GM20431 (cell line): ENCODE data around the gene MAG.

Source experiments
- in situ Hi-C: fragments of 300-500 bp; cut with MseI, MboI; formaldehyde crosslinking; loops from one replicate; pipeline ENCODE4 v1.15.0; 2020; ENCODE audit warnings: low sequenced_read_pairs; ENCODE audit not compliant: unreplicated experiment

Gene MAG

GRCh38 chr19:35291916-35292315, at the start of gene MAG:
Gene MAG (plus strand): TSS chr19:35292161. CDS start chr19:35295409, 3,248 bp downstream.
- in situ Hi-C loops = no loop called here

- in situ Hi-C loops = no loop called here
Observed at GRCh38 chr19:35246466-35247092, 45.4 kb upstream of the MAG start.

- in situ Hi-C loops = no loop called here
Observed at GRCh38 chr19:35247526-35248309, 44.2 kb upstream of the MAG start.

GRCh38 chr19:35248310-35249145, 43.4 kb upstream of the MAG start, which contains the start of gene LSR:
Gene LSR (plus strand): TSS chr19:35249002. CDS start chr19:35249023, 21 bp downstream.
- in situ Hi-C loops = no loop called here

DNA sequence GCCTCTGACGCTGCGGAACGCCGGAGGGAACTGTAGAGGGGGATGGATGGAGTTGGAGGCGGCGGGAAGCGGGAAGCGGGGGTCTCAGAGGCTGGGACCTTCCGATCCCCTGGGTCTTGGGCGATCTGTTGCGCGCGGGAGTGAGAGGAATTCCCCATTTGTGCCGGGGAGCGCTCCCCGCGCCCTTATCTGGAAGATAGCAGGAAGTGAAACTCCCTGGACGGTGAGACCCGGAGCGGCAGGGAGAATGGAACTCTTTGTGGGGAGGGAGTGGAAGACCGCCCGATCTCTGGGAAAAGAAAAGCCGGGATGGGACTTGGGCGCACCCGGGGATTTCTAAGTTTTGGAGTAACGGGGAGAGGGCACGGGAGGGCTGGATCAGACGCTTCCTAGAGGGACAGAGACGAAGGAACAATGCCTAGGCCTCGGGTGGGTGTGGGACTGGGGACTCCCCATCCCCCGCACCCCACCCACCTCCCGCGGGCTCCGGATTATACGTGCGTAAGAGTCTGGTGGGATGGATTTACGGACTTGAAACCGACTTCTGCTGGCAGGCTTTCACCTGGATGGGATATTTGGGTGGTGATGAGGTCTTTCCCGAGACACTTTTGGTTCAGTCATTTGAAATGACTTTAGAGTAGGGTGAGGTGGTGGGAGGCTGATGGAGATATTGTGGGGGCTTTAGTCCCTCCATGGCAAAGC, 42.7 kb upstream of the MAG start:
- in situ Hi-C loops = no loop called here

- in situ Hi-C loops = no loop called here
Observed at GRCh38 chr19:35249848-35250711, 41.9 kb upstream of the MAG start.

GRCh38 chr19:35251456-35251855, 40.5 kb upstream of the MAG start:
- in situ Hi-C loops = no loop called here

DNA sequence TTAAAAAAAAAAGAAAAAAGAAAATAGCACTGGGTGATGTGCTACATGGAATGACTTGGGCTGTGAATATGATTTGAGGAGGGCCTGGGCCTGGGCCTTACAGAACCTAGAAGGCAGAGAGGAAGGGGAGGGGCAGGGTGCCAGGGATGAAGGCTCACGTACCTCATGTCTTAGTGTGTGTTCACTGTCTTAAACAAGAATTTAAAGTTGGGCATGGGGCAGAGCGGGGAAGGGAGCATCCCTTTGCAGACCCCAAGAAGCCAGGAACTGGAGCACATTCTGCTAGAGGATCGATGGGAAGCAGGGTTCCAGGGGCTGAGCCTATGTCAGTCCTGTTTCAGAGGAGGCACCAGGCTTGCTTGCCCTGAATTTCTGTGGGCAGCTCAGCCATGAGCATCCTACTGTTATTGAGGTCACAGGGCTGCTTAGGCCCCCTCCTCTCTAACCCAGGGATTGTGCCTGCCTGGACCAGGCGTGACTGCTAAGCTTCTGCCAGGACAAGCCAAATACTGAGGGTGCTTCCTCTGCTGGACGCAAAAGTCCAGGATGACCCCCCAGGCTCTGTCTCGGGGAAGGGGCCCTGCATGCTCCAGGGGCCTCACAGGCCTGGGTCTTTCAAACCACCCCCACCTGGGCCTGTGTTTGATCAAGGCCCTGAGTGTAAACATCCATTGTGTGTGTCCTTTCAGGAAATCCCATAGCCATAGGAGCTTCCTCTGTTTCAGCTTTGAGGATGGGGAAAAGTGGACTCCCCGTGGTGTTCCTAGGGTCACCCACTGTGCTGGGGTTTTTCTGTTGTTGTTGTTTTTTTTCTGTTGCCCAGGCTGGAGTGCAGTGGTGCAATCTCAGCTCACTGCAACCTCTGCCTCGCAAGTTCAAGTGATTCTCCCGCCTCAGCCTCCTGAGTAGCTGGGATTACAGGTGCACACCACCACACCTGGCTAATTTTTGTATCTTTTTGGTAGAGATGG, 38.4 kb upstream of the MAG start:
- in situ Hi-C loops = no loop called here

- in situ Hi-C loops = no loop called here
Observed at GRCh38 chr19:35254341-35255297, 37.3 kb upstream of the MAG start.

- in situ Hi-C loops = no loop called here
Observed at GRCh38 chr19:35256566-35256965, 35.4 kb upstream of the MAG start.

- in situ Hi-C loops = no loop called here
Observed at GRCh38 chr19:35257113-35257461, 34.9 kb upstream of the MAG start.

- in situ Hi-C loops = no loop called here
Observed at GRCh38 chr19:35260694-35261304, 31.2 kb upstream of the MAG start.

DNA sequence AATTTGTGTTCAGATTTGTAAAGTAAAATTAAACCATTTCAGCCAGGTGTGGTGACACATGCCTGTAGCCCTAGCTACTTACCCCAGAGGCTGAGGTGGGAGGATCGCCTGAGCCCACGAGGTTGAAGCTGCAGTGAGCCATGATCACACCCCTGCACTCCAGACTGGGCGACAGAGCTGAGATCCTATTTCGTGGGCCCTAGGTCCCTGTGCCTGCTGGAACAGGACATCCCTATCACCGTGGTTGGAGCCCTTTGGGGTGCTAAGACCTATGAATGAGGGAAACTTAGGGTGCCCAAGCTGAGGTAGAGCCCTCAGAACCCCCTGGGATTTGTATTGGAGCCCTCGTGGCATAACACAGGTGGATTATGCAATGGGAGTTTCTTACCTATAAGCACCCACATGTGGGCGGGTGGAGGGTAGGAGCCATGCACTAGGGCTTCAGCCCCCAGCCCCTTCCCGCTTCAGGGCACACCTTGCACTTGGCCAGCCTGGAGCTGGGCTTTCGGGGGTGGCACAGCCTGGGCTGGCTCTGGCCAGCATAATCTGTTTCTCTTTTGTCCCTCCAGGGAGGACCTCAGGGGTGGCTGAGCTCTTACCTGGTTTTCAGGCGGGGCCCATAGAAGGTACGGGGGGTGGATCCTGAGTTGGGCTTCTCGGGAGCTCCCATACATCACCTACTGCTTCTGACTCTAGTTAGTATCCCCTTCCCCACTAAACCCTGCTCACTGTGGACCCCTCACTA, 30.4 kb upstream of the MAG start:
- in situ Hi-C loops = no loop called here

DNA sequence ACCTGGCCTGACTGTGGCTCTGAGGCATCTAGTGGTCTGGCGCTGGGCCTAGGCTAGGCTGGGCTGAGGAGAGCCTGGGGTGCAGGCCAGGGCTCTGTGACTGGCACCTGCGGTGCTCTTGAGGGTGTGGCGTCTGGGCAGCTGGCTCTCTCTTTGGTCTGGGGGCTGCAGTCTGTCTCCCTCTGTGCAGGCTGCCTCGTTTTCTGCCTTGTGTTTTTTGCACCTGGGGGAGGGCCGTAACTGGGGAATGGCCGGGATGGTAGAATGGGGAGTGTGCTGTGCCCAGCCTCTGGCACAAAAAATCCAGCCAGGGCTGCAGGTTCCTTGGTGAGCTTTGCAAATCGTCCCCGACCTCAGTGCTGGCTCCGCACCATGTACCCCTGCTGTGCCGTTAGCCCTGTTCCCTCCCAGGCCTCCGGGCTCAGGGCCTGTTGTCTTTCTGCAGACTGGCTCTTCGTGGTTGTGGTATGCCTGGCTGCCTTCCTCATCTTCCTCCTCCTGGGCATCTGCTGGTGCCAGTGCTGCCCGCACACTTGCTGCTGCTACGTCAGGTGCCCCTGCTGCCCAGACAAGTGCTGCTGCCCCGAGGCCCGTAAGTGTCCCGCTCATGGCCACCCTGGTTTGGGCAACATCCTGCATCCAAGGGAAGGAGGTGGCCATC, 29.7 kb upstream of the MAG start:
- in situ Hi-C loops = no loop called here

DNA sequence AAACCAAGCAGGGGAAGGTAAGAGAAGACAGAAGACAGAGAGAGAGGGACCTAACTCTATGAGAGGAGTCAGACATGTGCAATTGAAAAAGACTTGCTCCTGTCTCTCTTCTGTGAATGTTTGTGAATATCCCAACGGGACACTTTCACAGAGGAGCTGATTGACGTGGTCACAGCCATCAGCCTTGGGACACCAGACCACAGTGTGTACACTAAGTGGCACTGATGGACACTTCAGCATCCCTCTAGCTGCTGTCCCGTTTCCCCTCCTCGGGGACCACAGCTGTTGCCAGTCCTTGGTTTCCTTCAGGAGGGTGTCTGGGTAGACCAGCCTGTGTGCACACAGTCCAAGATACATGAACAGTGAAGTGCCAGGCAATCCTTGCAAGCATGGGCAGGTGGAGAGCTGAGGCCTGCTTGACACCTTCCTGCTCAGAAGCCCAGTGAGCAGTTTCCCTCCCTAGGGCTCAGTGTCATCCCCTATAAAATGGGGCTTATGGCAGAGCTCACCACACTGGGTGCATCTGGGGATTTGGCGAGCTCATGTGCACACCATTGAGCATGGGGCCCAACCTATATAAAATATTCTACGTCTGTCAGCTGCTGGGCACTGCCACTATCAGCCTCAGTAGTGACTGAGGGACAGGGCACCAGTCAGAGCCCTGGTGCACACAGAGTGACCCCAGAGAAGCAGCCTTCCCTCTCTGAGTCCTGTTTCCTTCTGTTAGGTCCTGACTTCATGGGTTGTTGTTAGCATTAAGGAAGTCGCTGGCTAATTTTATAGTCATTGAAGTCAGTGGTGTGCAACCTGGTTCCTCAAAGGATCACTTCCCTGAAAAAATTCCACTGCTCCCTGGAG, 27.5 kb upstream of the MAG start:
- in situ Hi-C loops = no loop called here
